ENCODE data around the gene CFAP20DC. TPM values are rescaled to one million over a fixed set of nuclear protein-coding genes. Genes with fewer than 3 reads are reported as not detected.

Gene CFAP20DC
- polyA plus RNA-seq, 2 donors = 8.1 to 14.1 TPM

DNA sequence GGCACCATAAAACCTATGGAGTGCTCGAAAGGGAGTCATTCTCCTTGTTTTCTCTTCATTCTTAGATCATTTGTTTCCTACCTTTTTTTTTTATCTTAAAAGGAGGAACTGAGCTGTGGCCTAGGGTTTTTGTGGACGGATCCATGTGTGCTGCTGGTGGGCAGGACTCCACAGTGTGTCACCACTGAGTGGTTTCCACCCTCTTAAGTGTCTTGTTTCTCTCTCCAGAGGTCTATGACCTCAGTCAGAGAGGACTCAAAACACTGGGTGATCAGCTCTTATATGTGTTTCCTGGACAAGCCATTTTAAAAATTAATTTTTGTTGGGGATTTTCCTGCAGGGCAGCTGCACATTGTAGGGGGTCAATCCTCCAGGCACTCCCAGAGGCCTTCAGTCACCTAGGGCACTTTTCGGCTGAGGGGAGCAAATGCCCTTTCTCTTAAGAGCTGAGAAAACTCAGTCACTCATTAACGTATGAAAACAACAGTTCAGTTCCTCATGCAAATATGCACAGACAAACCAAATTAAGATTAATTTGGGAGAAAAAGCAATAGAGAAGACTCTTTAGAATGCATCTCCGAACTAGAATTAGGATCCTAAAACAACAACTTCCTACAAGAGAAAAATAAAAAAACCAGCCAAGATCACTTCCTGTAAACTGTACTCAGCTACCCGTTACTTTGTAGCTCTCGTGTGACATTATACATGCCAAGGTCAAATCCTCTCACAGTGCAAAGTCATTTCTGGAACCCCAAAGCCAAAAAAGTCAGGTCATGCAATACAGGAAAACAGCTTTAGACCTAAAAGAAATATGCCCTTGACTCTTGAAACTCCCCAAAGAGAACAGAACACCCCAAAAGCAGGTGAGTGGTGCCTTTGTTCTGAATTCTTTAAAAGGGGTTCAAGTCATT, 355.6 kb downstream of the CFAP20DC start:
- Histone ChIP-seq H3K27ac (ENCODE audit: low read depth in 2 of 2, low read length in 1 of 2) (no peak overlapping the region), H3K4me3 (ENCODE audit: low read depth in 1 of 2, low read length in 2 of 2) (no peak overlapping the region), H3K36me3 (ENCODE audit: control insufficient read depth in 2 of 2, insufficient read depth in 2 of 2, low read length in 1 of 2) (no peaks in the 10 kb centered on the region), H3K27me3 (ENCODE audit: control insufficient read depth in 1 of 2, insufficient read depth in 2 of 2, low read length in 2 of 2) (no peaks in the 10 kb centered on the region), H3K9me3 (ENCODE audit: control insufficient read depth in 2 of 2, insufficient read depth in 1 of 2, low read depth in 1 of 2, low read length in 1 of 2) (no peaks in the 10 kb centered on the region), H3K4me1 (ENCODE audit: control insufficient read depth in 2 of 2, insufficient read depth in 2 of 2, low read length in 1 of 2) (no peaks in the 10 kb centered on the region)
- 61 to 65% methylated on average over 7 of the region's 7 CpGs for WGBS, 2 donors

DNA sequence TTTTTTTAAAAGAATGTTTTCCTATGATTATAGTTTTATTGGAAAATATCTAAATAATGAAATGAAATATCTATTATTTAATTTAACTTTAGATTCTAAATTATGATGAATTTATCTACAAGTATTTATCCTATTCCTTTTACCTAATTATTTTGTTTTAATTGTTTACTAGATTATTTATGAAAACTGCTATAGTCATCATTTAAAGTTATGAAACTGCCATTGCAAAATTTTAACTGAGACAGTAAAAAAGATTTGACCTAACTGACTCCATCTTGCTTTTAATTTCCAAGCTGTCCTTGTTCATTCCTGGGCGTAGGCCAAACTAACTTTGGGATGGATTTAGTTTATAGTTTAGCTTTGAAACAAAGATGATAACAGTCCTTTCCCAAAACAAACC, 357.3 kb downstream of the CFAP20DC start:
- 82 to 92% methylated on average over 1 of the region's 1 CpG for WGBS, 2 donors
- Histone ChIP-seq H3K4me1 (ENCODE audit: control insufficient read depth in 2 of 2, insufficient read depth in 2 of 2, low read length in 1 of 2) (no peaks in the 10 kb centered on the region), H3K27ac (ENCODE audit: low read depth in 2 of 2, low read length in 1 of 2) (no peak overlapping the region), H3K36me3 (ENCODE audit: control insufficient read depth in 2 of 2, insufficient read depth in 2 of 2, low read length in 1 of 2) (no peaks in the 10 kb centered on the region), H3K9me3 (ENCODE audit: control insufficient read depth in 2 of 2, insufficient read depth in 1 of 2, low read depth in 1 of 2, low read length in 1 of 2) (peaks cover 0 to 5% of the 10 kb centered on the region in 2 donors), H3K4me3 (ENCODE audit: low read depth in 1 of 2, low read length in 2 of 2) (no peak overlapping the region), H3K27me3 (ENCODE audit: control insufficient read depth in 1 of 2, insufficient read depth in 2 of 2, low read length in 2 of 2) (no peaks in the 10 kb centered on the region)

Data from esophagus (tissue), 2 donors.